T47D (cell line): Measurements from ENCODE around the gene DDX55.
"Not testable (repeated sequence)": the region's sequence is repeated elsewhere in the genome, so short reads cannot be mapped to it uniquely, and the experiment has no call there.

Source experiments
- DNase-seq, 2 experiments: peaks; one replicate each; pipeline versions ENCODE4 v3.0.0 to v3.0.0-alpha.2; 2011 to 2012; ENCODE audit warnings: low read depth in 1 of 2, low spot score in 1 of 2
- JUND ChIP-seq: IDR thresholded peaks from 2 replicates; pipeline ENCODE4 v1.6.1; 2012; ENCODE audit warnings: low read depth
- in situ Hi-C: cut with HindIII; loops from 2 replicates; pipeline ENCODE4 v1.10.0; 2016; ENCODE audit warnings: low sequenced_read_pairs, low pct_unique_long_range_greater_than_20kb

Gene DDX55

DNA sequence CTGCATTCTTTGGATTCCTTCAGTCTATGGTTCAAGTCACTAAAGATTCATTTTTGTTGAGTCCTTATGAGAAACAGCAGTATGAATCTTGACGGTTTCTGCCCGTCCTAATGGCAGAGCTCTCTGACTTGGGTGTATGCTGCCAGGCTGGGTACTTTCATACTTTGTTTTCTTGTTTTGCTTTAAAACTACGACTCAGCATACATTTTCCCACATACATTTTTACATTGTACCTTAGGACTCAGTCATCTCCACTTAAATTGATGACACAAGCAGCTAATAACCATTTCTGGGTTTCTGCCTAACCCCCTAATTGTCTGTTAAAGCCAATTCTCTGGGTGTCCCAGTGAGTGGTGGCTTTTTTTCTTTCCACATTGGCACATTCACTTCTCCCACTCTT, 4.8 kb upstream of the DDX55 start:
- in situ Hi-C loops = no loop called here
- no peak for DNase-seq
- no peak for TF ChIP-seq JUND

DNA sequence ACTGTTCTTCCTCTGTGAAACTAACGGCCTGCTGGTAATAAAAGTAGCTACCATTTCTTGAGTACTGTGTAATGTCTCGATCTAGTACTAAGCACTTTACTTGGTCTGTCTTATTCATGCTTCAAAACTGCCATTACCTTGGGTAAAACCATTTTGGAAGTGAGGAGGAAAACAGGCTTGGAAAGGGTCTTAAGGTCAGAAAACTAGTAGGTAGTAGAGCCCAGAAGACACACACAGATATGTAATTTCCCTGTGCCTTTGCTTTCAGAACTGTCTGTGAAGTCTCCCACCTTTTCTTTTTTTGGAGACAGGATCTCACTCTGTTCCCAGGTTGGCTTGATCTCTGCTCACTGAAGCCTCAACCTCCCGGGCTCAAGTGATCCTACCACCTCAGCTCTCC, 3.4 kb upstream of the DDX55 start:
- TF ChIP-seq JUND = no peak
- in situ Hi-C loops = no loop called here
- DNase-seq = no peak

DNA sequence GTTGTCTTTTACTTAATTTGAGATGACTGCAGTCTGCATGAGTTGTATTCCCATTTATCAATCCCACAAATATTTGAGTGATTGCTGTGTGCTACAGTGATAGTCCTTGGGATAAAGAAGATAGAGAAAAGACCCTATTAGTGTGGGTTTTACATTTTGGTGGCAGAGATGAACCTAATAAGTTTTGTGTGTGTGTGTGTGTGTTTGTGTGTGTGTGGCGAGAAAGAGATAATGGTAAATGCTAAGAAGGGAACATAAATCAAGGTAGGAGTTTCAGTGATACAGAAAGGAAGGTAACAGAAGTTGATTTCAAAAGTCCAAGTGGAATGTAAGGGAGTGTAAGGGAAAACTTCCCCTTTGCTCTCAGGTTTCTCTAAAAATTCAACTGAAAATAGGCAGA, 2.6 kb upstream of the DDX55 start:
- TF ChIP-seq JUND = no peak
- in situ Hi-C loops = no loop called here
- no peak for DNase-seq

DNA sequence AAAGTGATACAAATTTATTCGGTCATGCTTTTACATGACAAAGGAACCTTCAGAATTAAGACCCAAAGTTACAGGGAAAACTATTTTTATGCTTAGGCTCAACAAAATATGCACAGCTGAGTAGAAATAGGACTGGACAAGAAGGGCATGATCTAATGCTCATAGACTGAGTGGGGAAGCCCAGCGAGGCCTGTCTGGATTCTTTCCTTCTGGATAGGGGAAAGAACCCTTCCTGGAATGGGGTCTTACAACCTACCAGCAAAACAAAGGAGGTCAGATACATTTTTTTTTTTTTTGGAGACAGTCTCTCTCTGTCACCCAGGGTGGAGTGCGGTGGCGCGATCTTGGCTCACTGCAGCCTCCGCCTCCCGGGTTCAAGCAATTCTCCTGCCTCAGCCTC, 2.2 kb upstream of the DDX55 start:
- no peak for TF ChIP-seq JUND
- in situ Hi-C loops = no loop called here
- DNase-seq = no peak

DNA sequence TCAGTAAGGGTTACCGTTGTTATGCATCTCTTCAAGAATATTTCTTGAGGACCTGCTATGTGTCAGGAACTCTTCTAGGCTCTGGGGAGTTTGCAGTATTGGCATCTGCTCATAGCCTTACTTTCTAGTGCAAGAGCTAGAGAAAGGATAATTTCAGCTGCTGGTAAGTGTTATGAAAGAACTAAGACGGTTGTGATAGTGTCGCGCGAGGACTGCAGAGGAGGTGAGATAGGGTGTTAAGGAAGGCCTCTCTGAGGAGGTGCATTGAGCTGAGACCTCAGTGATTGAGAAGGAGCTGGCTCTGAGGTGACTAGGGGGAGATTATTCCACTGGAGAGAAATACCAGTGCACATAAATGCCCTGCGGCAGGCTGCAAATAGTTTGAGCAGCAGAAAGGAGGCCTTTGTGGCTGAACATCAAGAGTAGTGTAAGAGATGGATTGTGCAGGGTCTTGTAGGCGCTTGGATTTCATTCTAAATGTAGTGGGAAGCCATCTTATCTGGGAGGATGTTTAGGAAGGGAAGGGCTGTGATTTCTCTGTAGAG, 824 bp downstream of the DDX55 start:
- DNase-seq = peak in 1 of 2 experiments; percentile 26
- in situ Hi-C loops = no loop called here
- no peak for TF ChIP-seq JUND

DNA sequence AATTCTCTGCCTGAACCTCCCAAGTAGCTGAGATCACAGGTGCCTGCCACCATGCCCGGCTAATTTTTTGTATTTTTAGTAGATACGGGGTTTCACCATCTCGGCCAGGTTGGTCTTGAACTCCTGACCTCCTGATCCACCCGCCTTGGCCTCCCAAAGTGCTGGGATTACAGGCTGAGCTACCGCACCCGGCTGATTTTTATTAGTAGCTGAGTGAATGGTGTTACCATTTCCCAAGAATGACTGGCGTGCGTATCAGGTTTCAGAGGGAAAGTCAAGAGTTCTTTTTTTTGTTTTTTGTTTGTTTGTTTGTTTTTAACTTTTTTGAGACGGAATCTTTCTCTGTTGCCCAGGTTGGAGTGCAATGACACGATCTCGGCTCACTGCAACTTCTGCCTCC, 1.6 kb downstream of the DDX55 start:
- in situ Hi-C loops, DNase-seq: not testable (repeated sequence)

DNA sequence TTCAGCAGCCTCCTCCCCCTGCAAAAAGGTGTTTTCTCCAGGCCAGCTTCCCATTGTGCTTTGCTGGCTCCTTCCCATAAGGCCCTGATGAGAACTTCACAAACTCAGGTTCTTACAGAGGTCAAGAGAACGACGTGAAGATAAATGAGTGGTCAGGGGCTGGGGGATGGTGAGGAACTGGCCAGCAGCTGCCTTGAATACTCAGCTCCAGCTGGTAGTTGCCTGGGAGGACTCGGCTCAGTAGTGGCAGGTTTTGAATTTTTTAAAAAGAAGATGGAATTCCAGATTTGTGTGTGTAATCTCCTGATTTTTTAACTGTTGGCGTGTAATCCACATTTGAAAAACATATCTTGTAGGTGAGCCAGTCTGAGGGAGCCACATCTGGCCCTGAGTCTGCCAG, 5.9 kb downstream of the DDX55 start:
- in situ Hi-C loops = no loop called here
- DNase-seq = no peak

DNA sequence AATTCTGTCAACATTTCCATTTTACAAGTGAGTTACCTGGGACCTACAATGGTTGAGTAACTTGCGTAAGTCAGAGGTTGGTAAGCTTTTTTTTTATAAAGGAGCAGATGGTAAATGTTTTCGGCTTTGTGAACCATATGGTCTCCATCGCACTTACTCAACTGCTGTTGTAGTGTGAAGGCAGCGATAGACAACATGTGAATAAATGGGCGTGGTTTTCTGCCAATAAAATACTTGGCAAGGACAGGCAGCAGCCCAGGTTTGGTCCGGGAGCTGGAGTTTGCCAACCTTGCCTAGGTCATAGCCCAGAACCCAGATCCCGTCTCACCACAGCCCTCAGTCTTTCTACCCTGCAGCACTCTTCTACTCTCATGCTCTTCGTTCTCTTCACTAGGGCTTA, 6.3 kb downstream of the DDX55 start:
- in situ Hi-C loops = no loop called here

More for the DNA sequence above, 5.9 kb downstream of the DDX55 start:
- no peak for TF ChIP-seq JUND

DNA sequence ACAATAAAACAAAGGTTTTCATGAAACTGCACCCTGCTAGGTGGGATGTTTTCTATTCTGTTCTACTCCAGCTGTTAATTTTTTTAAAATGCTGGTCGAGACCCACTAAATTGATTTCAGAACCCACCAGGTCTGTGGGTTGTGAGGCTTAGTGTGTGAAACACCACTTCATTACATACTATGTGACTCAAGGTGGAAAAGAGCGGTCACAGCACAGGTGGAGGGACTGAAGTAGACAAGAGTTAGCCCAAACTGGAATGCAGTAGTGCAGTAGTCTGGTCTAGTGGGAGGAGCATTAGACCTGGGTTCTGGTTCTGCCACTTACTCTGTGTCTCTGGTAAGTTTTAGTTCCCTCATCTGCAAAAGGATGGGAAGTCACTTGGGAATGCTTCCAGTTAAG, 12.2 kb downstream of the DDX55 start:
- in situ Hi-C loops = no loop called here
- no peak for TF ChIP-seq JUND
- no peak for DNase-seq

More for the DNA sequence above, 6.3 kb downstream of the DDX55 start:
- no peak for TF ChIP-seq JUND
- DNase-seq = no peak

DNA sequence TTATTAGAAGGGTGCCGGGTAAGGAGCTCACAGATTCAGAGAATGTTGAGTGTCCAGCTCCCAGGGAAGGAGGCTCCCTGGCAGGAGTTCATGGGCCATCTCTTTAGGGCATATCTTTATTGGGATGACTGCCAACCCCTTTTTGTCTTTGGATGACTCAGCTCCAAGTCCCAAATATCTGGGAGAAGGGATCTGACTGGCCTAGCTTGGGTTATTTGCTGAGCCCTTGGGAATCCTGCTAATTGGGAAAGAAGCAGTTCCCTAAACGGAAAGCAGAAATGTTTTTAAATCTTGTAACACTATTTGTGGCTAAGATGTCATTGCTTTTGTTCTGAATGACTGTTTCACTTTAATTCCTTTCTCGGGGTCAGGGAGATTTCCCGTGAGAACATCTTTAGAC, 12.6 kb downstream of the DDX55 start:
- in situ Hi-C loops = no loop called here
- DNase-seq = no peak
- no peak for TF ChIP-seq JUND

DNA sequence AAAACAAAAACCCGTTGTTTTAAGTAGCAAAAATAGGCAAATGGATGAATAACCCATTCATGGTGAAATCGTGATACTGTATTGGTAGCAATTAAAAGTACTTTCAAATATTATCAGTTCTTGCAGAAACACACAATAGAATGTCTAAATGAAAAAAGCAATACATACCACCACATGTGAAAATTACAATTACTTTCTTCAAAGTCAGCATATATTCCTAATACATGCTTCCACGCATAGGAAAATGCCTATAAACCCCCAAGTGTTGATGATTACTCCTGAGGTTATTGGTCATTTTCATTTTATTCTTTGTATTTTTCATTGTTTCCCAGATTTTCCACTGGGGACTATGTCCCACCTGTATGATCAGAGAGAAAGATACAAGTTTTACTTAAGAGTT, 15.2 kb downstream of the DDX55 start:
- in situ Hi-C loops = no loop called here
- no peak for DNase-seq
- no peak for TF ChIP-seq JUND

DNA sequence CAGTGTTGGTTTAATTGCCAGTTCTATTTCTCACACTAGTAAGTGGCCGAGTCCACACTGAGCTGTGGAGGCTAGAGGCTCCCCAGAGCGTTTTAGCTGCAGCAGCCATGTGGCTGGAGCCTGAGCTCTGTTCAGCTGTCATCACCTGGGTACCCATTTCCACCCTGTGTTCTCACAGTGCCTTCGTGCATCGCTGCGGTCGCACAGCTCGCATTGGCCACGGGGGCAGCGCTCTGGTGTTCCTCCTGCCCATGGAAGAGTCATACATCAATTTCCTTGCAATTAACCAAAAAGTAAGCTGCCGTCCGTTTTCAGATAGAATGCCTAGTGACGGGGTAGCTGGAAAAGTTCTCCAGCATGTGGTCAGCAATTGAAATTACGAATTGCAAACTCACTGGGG, 15.7 kb downstream of the DDX55 start:
- no peak for TF ChIP-seq JUND
- DNase-seq = no peak
- in situ Hi-C loops = no loop called here

DNA sequence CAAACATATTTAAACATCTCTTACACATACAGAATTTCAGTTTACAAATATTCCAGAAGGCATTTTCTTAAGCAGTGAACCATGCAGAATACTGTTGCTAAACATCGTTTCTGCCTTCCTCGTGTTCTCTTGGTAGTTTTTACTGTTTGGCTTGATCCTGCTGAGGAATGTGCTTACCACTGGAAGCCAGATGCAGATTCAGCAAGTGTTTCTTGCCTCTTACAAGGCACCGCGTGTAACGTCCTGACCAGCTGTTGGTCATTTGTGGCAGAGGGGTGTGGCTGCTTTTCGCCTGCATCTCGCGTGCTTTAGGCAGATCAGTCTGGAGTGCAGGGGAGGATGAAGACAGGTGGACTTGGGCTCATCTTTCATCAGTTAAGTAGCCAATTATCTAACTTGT, 19.2 kb downstream of the DDX55 start:
- no peak for TF ChIP-seq JUND
- no peak for DNase-seq
- in situ Hi-C loops = no loop called here
